Neuronal stem cell (in vitro differentiated cells): Measurements from ENCODE around the gene KRTAP4-5.
"Not testable (repeated sequence)": the region's sequence is repeated elsewhere in the genome, so short reads cannot be mapped to it uniquely, and the experiment has no call there.

Source experiments
- DNase-seq: peaks from one replicate; pipeline ENCODE4 v3.0.0-alpha.2; 2013; ENCODE audit warnings: low spot score
- H2AFZ ChIP-seq: one replicate; pipeline ENCODE4 v1.6.1; 2013; ENCODE audit warnings: mild to moderate bottlenecking, low read length, inconsistent platforms
- H2AK5ac ChIP-seq: 2 replicates; pipeline ENCODE4 v1.6.1; 2013; ENCODE audit warnings: low read depth, mild to moderate bottlenecking, inconsistent platforms, low read length, moderate library complexity, mixed read lengths
- H2BK120ac ChIP-seq: 2 replicates; pipeline ENCODE4 v1.6.1; 2013; ENCODE audit warnings: low read depth, mild to moderate bottlenecking, inconsistent platforms, low read length, moderate library complexity, mixed read lengths
- H2BK12ac ChIP-seq: one replicate; pipeline ENCODE4 v1.6.1; 2013; ENCODE audit warnings: low read length, inconsistent platforms
- H2BK15ac ChIP-seq: 2 replicates; pipeline ENCODE4 v1.6.1; 2013; ENCODE audit warnings: mild to moderate bottlenecking, low read length, inconsistent platforms, mixed read lengths
- H2BK5ac ChIP-seq: one replicate; pipeline ENCODE4 v1.6.1; 2013; ENCODE audit warnings: inconsistent platforms, mild to moderate bottlenecking, low read length, moderate library complexity
- H3K14ac ChIP-seq: one replicate; pipeline ENCODE4 v1.6.1; 2013; ENCODE audit warnings: low read length, inconsistent platforms
- H3K18ac ChIP-seq: 2 replicates; pipeline ENCODE4 v1.6.1; 2013; ENCODE audit warnings: low read length, inconsistent platforms
- H3K23ac ChIP-seq: 2 replicates; pipeline ENCODE4 v1.6.1; 2013; ENCODE audit warnings: low read depth, mild to moderate bottlenecking, mixed read lengths, low read length, inconsistent platforms; ENCODE audit not compliant: poor library complexity
- H3K27ac ChIP-seq: replicated peaks from 3 replicates; pipeline ENCODE4 v1.5.1; 2013; ENCODE audit warnings: low read length, inconsistent platforms
- H3K27me3 ChIP-seq, 3 experiments: 2 replicates each; pipeline ENCODE4 v1.6.1; 2013; ENCODE audit warnings: low read length in 3 of 3, mild to moderate bottlenecking in 2 of 3, inconsistent platforms in 1 of 3, low read depth in 1 of 3, mixed read lengths in 1 of 3, moderate library complexity in 1 of 3; ENCODE audit not compliant: control insufficient read depth in 3 of 3, insufficient read depth in 3 of 3
- H3K36me3 ChIP-seq, 2 donors: replicated peaks in 1 of 2; 2 replicates each; pipeline ENCODE4 v1.6.1; 2013; ENCODE audit warnings: low read length in 2 of 2; ENCODE audit not compliant: control insufficient read depth in 2 of 2, insufficient read depth in 2 of 2
- H3K4ac ChIP-seq: 2 replicates; pipeline ENCODE4 v1.6.1; 2013; ENCODE audit warnings: inconsistent platforms, mild to moderate bottlenecking, low read length, moderate library complexity
- H3K4me1 ChIP-seq, 2 donors: 1 replicate in 1 of 2; 2 replicates in 1 of 2; pipeline ENCODE4 v1.6.1; 2013; ENCODE audit warnings: low read length in 2 of 2, low read depth in 1 of 2; ENCODE audit not compliant: control insufficient read depth in 2 of 2, insufficient read depth in 1 of 2
- H3K4me2 ChIP-seq: one replicate; pipeline ENCODE4 v1.6.1; 2013; ENCODE audit warnings: mild to moderate bottlenecking, low read length, inconsistent platforms; ENCODE audit not compliant: insufficient read depth, poor library complexity, severe bottlenecking
- H3K4me3 ChIP-seq, 2 donors: 2 replicates each; pipeline ENCODE4 v1.5.1; 2013; ENCODE audit warnings: low read length in 2 of 2, mild to moderate bottlenecking in 2 of 2, inconsistent platforms in 1 of 2, moderate library complexity in 1 of 2
- H3K79me1 ChIP-seq: one replicate; pipeline ENCODE4 v1.6.1; 2013; ENCODE audit warnings: low read depth, mild to moderate bottlenecking, inconsistent platforms, low read length, moderate library complexity
- H3K9ac ChIP-seq: one replicate; pipeline ENCODE4 v1.6.1; 2013; ENCODE audit warnings: mild to moderate bottlenecking, low read depth, low read length, inconsistent platforms; ENCODE audit not compliant: poor library complexity
- H3K9me3 ChIP-seq, 2 donors: replicated peaks in 1 of 2; 2 replicates each; pipeline versions ENCODE3 to v1.6.1; 2013; ENCODE audit warnings: low read length in 2 of 2, mild to moderate bottlenecking in 2 of 2, inconsistent platforms in 1 of 2, low read depth in 1 of 2, mixed read lengths in 1 of 2, moderate library complexity in 1 of 2; ENCODE audit not compliant: control insufficient read depth in 2 of 2, insufficient read depth in 1 of 2
- H4K8ac ChIP-seq: one replicate; pipeline ENCODE4 v1.6.1; 2013; ENCODE audit warnings: low read depth, mild to moderate bottlenecking, inconsistent platforms, low read length, moderate library complexity
- H4K91ac ChIP-seq: one replicate; pipeline ENCODE4 v1.6.1; 2013; ENCODE audit warnings: low read length, low read depth, mild to moderate bottlenecking, inconsistent platforms; ENCODE audit not compliant: poor library complexity
- WGBS, 2 donors: extraction: QIAGEN DNeasy Blood & Tissue Kit; methylation state at CpG; one replicate each; pipeline ENCODE4 v1.1.7; 2013; ENCODE audit warnings: missing lambda C conversion rate in 2 of 2, mixed read lengths in 1 of 2; ENCODE audit not compliant: insufficient read length in 2 of 2, insufficient replicate concordance in 1 of 2; ENCODE audit errors: extremely low coverage in 2 of 2; 5-methylcytosine and 5-hydroxymethylcytosine counted together

KRTAP4-5 gene

GRCh38 chr17:41148971-41149651 is 514 bp downstream of the KRTAP4-5 start:
- not testable (repeated sequence) for H3K4me2 ChIP-seq, H2BK120ac ChIP-seq, DNase-seq, H3K9ac ChIP-seq, H3K4me1 ChIP-seq, H2AK5ac ChIP-seq, H2BK15ac ChIP-seq, H3K36me3 ChIP-seq, H3K9me3 ChIP-seq, H3K4ac ChIP-seq, H3K79me1 ChIP-seq, H3K27me3 ChIP-seq, H3K27ac ChIP-seq, H3K23ac ChIP-seq, H2BK12ac ChIP-seq, H3K4me3 ChIP-seq, H2AFZ ChIP-seq, H2BK5ac ChIP-seq
- no CpG with 5 or more reads among the region's 10 CpGs for WGBS, 2 donors
- peak overlapping the region; percentile 30 for H4K91ac ChIP-seq
- H4K8ac ChIP-seq = peak overlapping the region; percentile 17
- peak overlapping the region; percentile 38 for H3K18ac ChIP-seq
- peak overlapping the region; percentile 21 for H3K14ac ChIP-seq

GRCh38 chr17:41147531-41148204 is 2.0 kb downstream of the KRTAP4-5 start:
- no peaks in the 10 kb centered on the region for H3K9me3 ChIP-seq
- no peak overlapping the region for H2BK120ac ChIP-seq
- H3K18ac ChIP-seq = no peak overlapping the region
- no peak overlapping the region for H3K14ac ChIP-seq
- no peak overlapping the region for H3K27ac ChIP-seq
- H3K23ac ChIP-seq = no peak overlapping the region
- no peak overlapping the region for H2BK15ac ChIP-seq
- no peak overlapping the region for H2BK5ac ChIP-seq
- H3K9ac ChIP-seq = no peak overlapping the region
- no peak overlapping the region for H2BK12ac ChIP-seq
- no peaks in the 10 kb centered on the region for H3K27me3 ChIP-seq
- no peaks in the 10 kb centered on the region for H3K36me3 ChIP-seq
- H2AK5ac ChIP-seq = no peak overlapping the region
- H3K4ac ChIP-seq = no peak overlapping the region
- no peaks in the 10 kb centered on the region for H3K79me1 ChIP-seq
- H3K4me1 ChIP-seq = no peaks in the 10 kb centered on the region
- no peak overlapping the region for H2AFZ ChIP-seq
- no peak for DNase-seq
- no peak overlapping the region for H4K8ac ChIP-seq
- no peak overlapping the region for H4K91ac ChIP-seq
- H3K4me2 ChIP-seq = no peak overlapping the region
- H3K4me3 ChIP-seq = no peak overlapping the region
- WGBS, 2 donors = no CpG with 5 or more reads among the region's 2 CpGs

- no CpG with 5 or more reads among the region's 2 CpGs for WGBS, 2 donors
- Histone ChIP-seq H3K23ac (no peak overlapping the region), H3K14ac (no peak overlapping the region), H3K9me3 (no peaks in the 10 kb centered on the region), H4K91ac (no peak overlapping the region), H2BK15ac (no peak overlapping the region), H2AFZ (no peak overlapping the region), H3K27me3 (no peaks in the 10 kb centered on the region), H3K4me3 (no peak overlapping the region), H3K36me3 (no peaks in the 10 kb centered on the region), H2AK5ac (no peak overlapping the region), H4K8ac (no peak overlapping the region), H3K4ac (no peak overlapping the region), H2BK12ac (no peak overlapping the region), H2BK5ac (no peak overlapping the region), H3K79me1 (no peaks in the 10 kb centered on the region), H3K4me1 (no peaks in the 10 kb centered on the region), H2BK120ac (no peak overlapping the region), H3K27ac (no peak overlapping the region), H3K4me2 (no peak overlapping the region), H3K18ac (no peak overlapping the region), H3K9ac (no peak overlapping the region)
- DNase-seq = no peak
Observed at GRCh38 chr17:41145261-41145660, 4.4 kb downstream of the KRTAP4-5 start.

GRCh38 chr17:41144846-41145245 is 4.8 kb downstream of the KRTAP4-5 start:
- H2BK120ac ChIP-seq = no peak overlapping the region
- no peak overlapping the region for H3K9ac ChIP-seq
- no peak overlapping the region for H3K4me3 ChIP-seq
- H2BK12ac ChIP-seq = no peak overlapping the region
- no peak overlapping the region for H3K4ac ChIP-seq
- no peak overlapping the region for H3K14ac ChIP-seq
- no peaks in the 10 kb centered on the region for H3K27me3 ChIP-seq
- H2BK5ac ChIP-seq = no peak overlapping the region
- no peak for DNase-seq
- no peak overlapping the region for H4K8ac ChIP-seq
- no peak overlapping the region for H3K18ac ChIP-seq
- H2AFZ ChIP-seq = no peak overlapping the region
- no peak overlapping the region for H3K27ac ChIP-seq
- H2BK15ac ChIP-seq = no peak overlapping the region
- H4K91ac ChIP-seq = no peak overlapping the region
- H3K23ac ChIP-seq = no peak overlapping the region
- H3K9me3 ChIP-seq = no peaks in the 10 kb centered on the region
- no peak overlapping the region for H3K4me2 ChIP-seq
- no CpG with 5 or more reads among the region's 1 CpG for WGBS, 2 donors
- H3K4me1 ChIP-seq = no peaks in the 10 kb centered on the region
- H3K79me1 ChIP-seq = no peaks in the 10 kb centered on the region
- no peaks in the 10 kb centered on the region for H3K36me3 ChIP-seq
- H2AK5ac ChIP-seq = no peak overlapping the region
